Left cardiac atrium (tissue), 4 donors: Measurements from ENCODE around the gene TMEM156. TPM values are rescaled to one million over a fixed set of nuclear protein-coding genes. Genes with fewer than 3 reads are reported as not detected.
"Not testable (repeated sequence)": the region's sequence is repeated elsewhere in the genome, so short reads cannot be mapped to it uniquely, and the experiment has no call there.

Experiments used
- ATAC-seq, 2 donors: fragments of 200-7000 bp; cut with Tn5 transposase; one replicate each; pipeline ENCODE4 v1.9.1; 2020; ENCODE audit warnings: mild to moderate bottlenecking in 2 of 2, moderate library complexity in 2 of 2
- DNase-seq: peaks from one replicate; pipeline ENCODE4 v3.0.0-alpha.2; 2020
- intact Hi-C, 2 donors: fragments of 100-400 bp; cut with DNase I; formaldehyde crosslinking; loops; one replicate each; pipeline versions ENCODE4 v1.14.1 to v1.15.1; 2022 to 2023
- total RNA-seq, 2 donors: library from RNA; stranded (reverse); fragmentation: NEBNext Ultra II Directional; extraction: Animal tissue kit (Norgen Biotek cat#: 25700); gene quantifications; one replicate each; pipeline ENCODE4 v1.2.1, GENCODE V29; 2021
- donor health status: DM: no; HTN: yes; CAD: no.
- donor health status: DM: no; HTN: yes; CAD: no; lungs with severe emphysema.
- donor health status: DM: yes; HTN: yes; CAD: no.
- donor health status: Dilated cardiomyopathy.

Gene TMEM156
- total RNA-seq, 2 donors from 2014 or later, result 0.47 TPM; not detected in 1

GRCh38 chr4:39020130-39020529, 12.1 kb downstream of the TMEM156 start:
- intact Hi-C loops, result no loop called here

DNA sequence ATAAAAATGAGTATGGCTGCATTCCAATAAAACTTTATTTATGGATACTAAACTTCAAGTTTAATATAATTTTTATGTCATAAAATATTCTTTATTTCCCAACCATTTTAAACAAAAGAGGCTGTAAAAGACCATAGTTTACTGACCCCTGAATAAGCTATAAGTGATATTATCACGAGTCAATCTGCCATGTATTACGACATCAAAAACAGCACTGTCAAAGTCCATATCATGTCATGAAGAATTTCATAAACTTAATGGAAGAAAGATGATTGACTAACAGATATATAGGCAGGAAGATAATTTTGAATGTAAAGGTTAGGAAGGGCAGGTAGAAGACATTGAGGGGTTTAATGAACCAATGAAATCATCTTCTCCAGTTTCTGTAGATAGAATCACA, 18.2 kb downstream of the TMEM156 start:
- DNase-seq, result no peak
- intact Hi-C loops, result no loop called here
- ATAC-seq, result no peak

More at GRCh38 chr4:39020130-39020529, 12.1 kb downstream of the TMEM156 start:
- DNase-seq (no peak), ATAC-seq (no peak)

DNA sequence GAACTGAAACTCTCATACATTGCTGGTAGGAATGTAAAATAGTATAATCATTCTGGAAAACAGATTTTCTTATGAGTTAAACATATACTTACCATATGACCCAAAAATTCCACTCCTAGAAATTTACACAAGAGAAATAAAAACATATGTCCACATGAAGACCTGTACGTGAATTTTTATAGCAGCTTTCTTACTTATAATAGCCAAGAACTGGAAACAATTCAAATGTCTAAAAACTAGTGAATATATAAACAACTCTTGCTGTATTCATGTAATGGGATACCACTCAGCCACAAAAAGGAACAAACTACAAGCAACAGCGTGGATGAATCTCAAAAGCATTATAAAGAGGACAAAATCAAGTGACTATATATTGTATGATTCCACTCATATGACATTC, 27.5 kb downstream of the TMEM156 start:
- ATAC-seq, result no peak
- DNase-seq, result no peak
- intact Hi-C loops, result no loop called here

DNA sequence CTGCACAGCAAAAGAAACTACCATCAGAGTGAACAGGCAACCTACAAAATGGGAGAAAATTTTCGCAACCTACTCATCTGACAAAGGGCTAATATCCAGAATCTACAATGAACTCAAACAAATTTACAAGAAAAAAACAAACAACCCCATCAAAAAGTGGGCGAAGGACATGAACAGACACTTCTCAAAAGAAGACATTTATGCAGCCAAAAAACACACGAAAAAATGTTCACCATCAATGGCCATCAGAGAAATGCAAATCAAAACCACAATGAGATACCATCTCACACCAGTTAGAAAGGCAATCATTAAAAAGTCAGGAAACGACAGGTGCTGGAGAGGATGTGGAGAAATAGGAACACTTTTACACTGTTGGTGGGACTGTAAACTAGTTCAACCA, 30.2 kb downstream of the TMEM156 start:
- intact Hi-C loops, DNase-seq, ATAC-seq: not testable (repeated sequence)

DNA sequence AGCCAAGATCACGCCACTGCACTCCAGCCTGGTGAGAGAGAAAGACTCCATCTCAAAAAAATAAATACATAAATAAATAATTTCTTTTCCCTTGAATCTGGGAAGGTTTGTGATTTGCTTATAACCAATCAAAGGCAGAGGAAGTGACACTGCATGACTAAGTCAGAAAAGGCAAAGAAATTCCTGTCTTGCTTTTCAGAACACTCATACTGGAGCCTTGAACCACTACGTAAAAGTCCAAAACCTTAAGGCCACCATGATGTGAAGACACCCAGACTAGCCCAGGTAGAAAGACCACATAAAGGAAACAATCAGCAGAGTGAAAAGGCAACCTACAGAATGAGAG, 36.6 kb downstream of the TMEM156 start:
- no peak for ATAC-seq
- intact Hi-C loops, result no loop called here
- DNase-seq, result no peak

DNA sequence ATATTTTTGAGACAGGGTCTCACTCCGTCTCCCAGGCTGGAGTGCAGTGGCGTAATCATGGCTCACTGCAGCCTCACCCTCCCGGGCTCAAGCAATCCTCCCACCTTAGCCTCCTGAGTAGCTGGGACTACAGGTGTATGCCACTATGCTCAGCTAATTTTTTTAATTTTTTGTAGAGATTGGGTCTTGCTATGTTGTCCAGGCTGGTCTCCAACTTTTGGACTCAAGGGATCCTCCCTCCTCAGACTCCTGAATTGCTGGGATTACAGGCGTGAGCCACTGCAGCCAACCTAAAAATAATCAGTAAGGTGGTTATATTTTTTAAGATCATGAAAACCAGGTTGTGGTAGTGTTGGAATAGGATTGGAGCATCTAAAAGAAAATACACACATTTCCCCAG, 38.1 kb downstream of the TMEM156 start:
- DNase-seq (no peak), ATAC-seq (no peak)
- intact Hi-C loops, result no loop called here

- ATAC-seq (no peak), DNase-seq (no peak)
- intact Hi-C loops, result no loop called here
Measured at GRCh38 chr4:38993683-38994082, 38.5 kb downstream of the TMEM156 start.

DNA sequence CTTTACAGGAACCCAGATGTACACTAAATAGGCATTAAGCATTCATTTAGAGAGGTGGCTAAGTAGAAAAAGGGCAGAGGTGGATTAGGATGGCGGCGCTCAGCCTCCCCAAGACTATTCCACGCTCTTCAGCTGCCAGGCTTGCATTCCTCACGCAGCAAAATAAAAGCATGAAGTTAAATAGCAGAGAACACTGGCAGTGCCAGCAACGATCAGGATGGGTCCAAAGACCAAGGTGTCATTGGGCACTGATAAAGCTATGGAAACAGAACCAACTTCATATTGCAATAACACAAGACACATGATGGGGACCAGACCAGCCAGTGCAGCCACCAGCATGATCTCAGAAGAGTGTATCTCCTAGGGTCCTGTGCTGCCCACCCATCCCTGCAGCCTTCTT, 42.0 kb downstream of the TMEM156 start:
- ATAC-seq, result no peak
- intact Hi-C loops, result no loop called here
- no peak for DNase-seq

DNA sequence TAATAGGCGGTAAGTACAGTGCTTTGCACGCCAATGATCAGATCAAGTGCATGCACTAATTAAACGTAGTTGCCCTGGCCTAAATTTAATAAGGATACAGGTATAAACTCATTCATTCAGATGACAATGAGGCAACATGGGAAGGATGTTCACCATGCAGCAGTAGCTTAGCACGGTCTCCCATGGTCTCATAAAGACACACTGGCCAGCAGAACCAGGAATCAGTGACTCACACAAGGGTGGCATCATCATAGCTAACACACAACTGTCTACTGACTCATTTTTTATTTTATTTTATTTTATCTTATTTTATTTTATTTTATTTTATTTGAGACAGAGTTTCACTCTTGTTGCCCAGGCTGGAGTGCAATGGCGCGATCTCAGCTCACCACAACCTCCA, 42.7 kb downstream of the TMEM156 start:
- ATAC-seq (no peak), DNase-seq (no peak)
- intact Hi-C loops, result no loop called here

- DNase-seq, ATAC-seq, intact Hi-C loops: not testable (repeated sequence)
Measured at GRCh38 chr4:38988353-38988752, 43.9 kb downstream of the TMEM156 start.

- DNase-seq (no peak), ATAC-seq (no peak)
- intact Hi-C loops, result no loop called here
Measured at GRCh38 chr4:38987491-38987890, 44.7 kb downstream of the TMEM156 start.

- DNase-seq, result no peak
- no peak for ATAC-seq
- intact Hi-C loops, result no loop called here
Measured at GRCh38 chr4:38985410-38986100, 46.7 kb downstream of the TMEM156 start.

DNA sequence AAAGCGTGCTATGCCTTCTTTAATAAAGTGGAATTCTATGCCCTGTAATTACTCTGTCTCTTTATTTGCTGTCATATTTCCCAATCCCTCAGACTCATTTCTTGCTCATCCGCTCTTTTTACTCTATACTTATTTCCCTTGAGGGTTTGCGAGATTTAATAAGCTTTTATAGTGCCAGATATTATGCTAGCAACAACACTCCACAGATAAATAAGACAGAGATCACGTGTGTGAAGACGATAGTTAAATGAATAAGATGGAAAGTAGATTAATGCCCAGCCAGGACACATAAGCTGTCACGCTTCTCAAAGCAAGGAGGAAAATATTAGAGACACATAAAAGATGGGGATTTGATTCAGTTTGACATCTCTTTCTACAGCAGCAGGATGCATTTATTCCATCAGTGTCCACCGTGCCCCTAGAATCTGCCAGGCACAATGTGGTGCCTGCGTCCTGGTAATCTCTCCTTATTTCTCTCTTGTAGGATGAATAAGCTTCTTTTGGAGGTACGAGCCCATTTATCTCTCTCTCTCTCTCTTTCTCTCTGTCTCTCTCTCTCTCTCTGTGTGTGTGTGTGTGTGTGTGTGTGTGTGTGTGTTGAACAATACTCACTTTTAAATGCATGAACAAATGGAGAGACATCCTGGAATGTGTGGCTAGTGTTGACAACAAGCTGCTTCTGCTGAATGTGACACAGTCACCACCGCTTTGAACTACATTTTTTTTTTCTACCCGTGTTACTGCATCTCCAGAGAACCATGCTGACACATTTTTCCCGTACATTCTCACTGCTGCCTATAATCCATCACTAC, 48.2 kb downstream of the TMEM156 start:
- DNase-seq (no peak), ATAC-seq (no peak)
- intact Hi-C loops, result no loop called here

- ATAC-seq (no peak), DNase-seq (no peak)
- intact Hi-C loops, result no loop called here
Measured at GRCh38 chr4:38983291-38983690, 48.9 kb downstream of the TMEM156 start.

- DNase-seq (no peak), ATAC-seq (peak in 1 of 2 donors; percentile 31)
- intact Hi-C loops, result no loop called here
Measured at GRCh38 chr4:38982361-38983095, 49.7 kb downstream of the TMEM156 start.

DNA sequence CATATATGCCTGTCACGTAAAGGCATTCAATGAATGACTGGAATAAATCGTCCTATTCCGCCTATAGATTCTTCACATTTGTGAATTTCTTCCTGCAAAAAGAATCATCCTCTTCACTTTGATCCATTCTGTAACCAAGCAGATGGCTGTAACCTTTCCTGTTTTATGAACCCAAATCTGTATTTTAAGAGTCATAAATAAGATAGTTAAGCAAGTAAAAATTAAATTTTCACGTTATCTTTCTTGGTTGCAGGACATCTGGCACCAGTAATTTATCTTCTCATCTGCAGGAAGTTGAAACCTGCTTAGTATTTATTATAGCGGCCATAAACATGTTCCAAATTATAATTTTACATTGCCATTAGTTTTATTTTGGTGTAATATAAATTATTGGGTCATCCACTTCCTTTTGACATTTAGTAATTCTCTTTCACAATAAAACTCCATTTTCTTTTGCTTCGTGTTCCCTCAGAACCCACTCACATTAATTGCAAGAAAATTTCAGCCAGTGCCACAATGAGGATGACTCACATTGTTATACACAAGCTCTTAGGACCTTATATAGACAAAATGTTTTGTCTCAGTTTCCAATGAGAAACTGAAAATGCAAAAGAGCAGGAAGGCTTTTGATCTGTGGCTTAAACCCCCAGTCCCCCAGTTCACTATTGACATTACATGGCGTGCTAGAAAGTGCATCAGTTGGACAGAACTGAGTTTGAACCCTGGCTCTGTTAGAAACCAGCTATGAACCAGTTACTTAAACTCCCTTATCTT, 51.1 kb downstream of the TMEM156 start:
- ATAC-seq, result no peak
- DNase-seq, result no peak
- intact Hi-C loops, result no loop called here

GRCh38 chr4:38979511-38980230, 52.5 kb downstream of the TMEM156 start:
- ATAC-seq, result no peak
- intact Hi-C loops, result no loop called here
- no peak for DNase-seq

DNA sequence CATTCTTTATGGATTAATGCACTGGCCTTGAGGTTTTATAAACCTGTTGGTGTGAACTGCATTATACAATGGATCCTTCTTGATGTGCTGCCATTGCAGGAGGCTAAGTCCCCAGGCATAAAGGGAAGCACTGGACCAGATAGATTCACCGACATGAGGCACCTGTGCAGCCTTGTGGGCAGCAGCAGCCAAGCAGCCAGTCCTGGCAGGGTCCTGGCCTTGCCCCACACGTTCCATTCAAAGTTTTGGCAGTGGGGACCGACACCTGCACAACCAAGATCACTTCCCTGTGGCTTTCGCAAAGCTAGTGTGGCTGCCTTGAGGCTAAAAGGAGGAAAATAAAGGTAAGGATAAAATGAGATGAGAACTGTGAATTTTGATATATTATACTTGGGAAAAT, 53.1 kb downstream of the TMEM156 start:
- no peak for ATAC-seq
- intact Hi-C loops, result no loop called here

GRCh38 chr4:38976308-38976707, 55.9 kb downstream of the TMEM156 start:
- ATAC-seq, result no peak
- intact Hi-C loops, result no loop called here

More for the DNA sequence above, 53.1 kb downstream of the TMEM156 start:
- DNase-seq, result no peak

More at GRCh38 chr4:38976308-38976707, 55.9 kb downstream of the TMEM156 start:
- DNase-seq, result no peak
